22Rv1 (cell line): ENCODE data around the gene CDH12.
"Not testable (repeated sequence)": the region's sequence is repeated elsewhere in the genome, so short reads cannot be mapped to it uniquely, and the experiment has no call there.

Experiments used
- H3K27ac ChIP-seq: fragments of 450-650 bp; 2 replicates; pipeline ENCODE4 v1.5.1; 2017
- ZFX ChIP-seq: fragments of 450-650 bp; IDR thresholded peaks from 2 replicates; pipeline ENCODE4 v1.6.1; 2017; ENCODE audit warnings: antibody characterized with exemption, borderline replicate concordance
- TF ChIP-seq, protein P1 (sequence below): fragments of 450-650 bp; IDR thresholded peaks from 2 replicates; pipeline ENCODE4 v1.5.1; 2017; ENCODE audit warnings: mild to moderate bottlenecking

Gene CDH12

DNA sequence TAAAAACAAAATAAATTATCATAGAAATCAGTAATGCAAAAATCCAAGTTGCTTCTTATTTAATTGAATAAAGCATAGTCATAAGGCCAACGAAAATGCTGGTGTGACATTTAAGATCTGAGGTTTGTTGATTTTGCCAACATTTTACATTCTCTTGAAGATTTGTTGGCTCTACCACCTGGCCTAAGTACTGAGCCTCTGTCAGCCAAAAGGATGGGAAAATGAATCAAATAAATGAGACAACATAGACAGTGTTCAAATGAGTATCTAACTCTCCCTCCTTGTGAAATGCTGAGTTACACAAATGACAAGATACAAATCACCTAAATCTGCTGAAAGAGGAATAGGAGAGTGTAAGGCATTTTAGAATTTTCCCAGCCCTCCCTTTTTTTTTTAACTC lies 575.0 kb downstream of the CDH12 start:
- H3K27ac ChIP-seq, result no peak overlapping the region
- TF ChIP-seq, protein P1, sequence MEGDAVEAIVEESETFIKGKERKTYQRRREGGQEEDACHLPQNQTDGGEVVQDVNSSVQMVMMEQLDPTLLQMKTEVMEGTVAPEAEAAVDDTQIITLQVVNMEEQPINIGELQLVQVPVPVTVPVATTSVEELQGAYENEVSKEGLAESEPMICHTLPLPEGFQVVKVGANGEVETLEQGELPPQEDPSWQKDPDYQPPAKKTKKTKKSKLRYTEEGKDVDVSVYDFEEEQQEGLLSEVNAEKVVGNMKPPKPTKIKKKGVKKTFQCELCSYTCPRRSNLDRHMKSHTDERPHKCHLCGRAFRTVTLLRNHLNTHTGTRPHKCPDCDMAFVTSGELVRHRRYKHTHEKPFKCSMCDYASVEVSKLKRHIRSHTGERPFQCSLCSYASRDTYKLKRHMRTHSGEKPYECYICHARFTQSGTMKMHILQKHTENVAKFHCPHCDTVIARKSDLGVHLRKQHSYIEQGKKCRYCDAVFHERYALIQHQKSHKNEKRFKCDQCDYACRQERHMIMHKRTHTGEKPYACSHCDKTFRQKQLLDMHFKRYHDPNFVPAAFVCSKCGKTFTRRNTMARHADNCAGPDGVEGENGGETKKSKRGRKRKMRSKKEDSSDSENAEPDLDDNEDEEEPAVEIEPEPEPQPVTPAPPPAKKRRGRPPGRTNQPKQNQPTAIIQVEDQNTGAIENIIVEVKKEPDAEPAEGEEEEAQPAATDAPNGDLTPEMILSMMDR, result no peak
- TF ChIP-seq ZFX, result no peak

DNA sequence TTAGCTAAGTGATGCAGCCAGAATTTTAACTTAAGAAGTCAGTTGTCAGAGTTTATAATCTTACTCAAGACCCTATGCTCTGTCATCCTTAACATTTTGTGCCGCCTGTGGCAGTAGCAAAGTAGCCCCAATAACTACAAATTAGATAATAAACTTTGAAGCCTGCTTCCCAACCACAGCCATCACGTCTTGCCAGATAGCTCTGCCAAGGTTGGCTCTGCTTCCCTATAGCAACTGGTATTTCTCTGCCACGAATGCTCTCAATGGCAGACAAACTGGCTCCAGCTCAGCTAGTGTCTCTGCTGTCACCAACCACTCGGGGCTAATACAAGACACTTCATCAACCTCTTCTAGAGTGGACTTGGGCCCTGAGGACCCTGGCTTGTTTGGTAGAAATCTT lies 576.1 kb downstream of the CDH12 start:
- H3K27ac ChIP-seq, result no peak overlapping the region
- TF ChIP-seq, protein P1, result no peak
- TF ChIP-seq ZFX, result no peak

DNA sequence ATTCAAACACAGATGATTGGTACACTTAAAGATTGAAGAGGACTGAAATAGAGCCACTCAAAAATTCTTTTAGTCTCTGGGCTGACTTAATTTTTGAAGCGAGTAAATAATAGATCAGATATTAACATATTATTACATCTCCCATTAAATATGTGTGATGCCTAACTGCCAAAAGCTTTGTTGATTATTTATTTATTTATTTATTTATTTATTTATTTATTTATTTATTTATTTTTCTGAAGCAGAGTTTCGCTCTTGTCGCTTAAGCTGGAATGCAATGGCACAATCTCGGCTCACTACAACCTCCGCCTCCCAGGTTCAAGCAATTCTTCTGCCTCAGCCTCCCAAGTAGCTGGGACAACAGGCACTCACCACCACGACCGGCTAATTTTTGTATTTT lies 587.3 kb downstream of the CDH12 start:
- not testable (repeated sequence) for H3K27ac ChIP-seq

DNA sequence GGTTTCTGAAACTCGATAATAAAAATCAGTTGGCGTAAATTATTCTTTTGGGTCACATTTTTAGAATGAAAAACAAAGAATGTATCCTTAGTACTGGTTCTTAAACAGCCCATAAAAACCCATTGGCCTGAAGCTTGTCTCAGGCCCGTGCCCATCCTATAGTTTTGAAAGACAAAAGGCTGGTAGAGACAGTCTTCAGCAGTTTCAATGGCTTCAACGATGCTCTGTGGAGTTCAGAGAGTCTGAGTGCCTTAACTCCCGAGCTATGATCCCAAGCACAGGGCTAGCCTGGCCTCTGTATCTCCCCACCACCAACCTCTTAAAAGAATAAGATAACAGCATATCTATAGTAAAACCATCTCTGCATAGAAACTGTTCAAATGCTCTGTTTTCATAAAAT lies 595.0 kb downstream of the CDH12 start:
- TF ChIP-seq, protein P1, result no peak
- TF ChIP-seq ZFX, result no peak

DNA sequence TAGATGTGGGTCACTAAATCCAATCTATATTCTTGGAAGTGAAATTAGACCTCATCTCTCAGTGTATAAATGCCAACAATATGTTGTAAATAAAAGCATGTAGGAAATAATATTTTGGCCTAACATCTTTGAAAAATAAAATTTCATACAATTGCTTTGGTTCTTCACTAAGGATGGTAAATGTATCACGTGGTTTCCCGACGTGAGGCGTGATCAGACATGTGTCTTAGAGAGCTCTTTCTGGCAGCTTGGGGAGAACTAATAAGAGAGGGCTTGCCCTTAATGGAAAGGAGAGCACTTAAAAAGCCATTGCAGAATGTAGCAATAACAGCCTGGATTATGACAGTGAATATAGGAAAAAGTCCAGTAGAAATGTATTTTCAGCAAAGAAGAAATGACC lies 602.6 kb downstream of the CDH12 start:
- no peak for TF ChIP-seq ZFX
- TF ChIP-seq, protein P1, result no peak
- H3K27ac ChIP-seq, result no peak overlapping the region

More for the DNA sequence above, 595.0 kb downstream of the CDH12 start:
- no peak overlapping the region for H3K27ac ChIP-seq

DNA sequence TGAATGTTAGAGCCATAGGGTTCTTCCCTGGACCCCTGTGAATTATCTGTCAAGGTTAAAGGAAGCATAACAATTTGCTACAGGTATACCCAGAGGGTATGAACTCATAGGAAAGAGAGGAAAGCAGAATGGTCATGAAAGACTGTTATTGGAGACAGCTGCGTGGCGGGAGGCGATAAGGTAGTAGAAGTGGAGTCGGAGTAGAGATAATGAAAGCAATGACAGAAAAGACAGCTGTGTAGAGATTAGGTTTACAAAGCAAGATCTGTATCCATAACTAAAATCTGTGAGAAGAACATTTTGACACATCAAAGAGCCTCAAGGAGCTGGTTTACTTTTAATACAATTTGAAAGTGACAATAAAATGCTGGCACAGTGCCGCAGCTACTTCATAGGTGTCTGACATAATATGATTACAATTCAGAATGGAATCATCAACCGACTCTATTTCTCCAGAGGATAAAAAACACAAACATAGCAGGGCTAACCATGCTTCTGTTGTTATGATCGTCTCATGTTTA lies 603.9 kb downstream of the CDH12 start:
- H3K27ac ChIP-seq, result no peak overlapping the region
- no peak for TF ChIP-seq ZFX
- TF ChIP-seq, protein P1, result no peak

DNA sequence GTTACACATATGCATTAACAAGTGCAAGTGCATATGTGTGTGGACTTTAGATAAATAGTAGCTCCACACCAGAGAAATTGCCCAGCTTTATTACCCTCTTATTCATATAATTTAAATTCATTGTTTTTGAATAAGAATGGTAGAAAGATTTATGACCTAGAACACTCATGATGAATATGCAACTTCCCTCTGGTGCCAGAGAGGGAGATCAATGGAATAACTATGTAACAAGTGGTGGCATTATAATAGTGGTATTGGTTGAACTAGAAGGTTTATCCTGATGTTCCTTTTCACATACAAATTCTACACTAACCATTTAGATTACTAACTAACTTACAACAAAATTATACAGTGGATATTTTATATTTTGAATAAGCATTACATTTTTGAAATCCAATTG lies 607.4 kb downstream of the CDH12 start:
- no peak for TF ChIP-seq ZFX
- TF ChIP-seq, protein P1, result no peak
- H3K27ac ChIP-seq, result no peak overlapping the region

DNA sequence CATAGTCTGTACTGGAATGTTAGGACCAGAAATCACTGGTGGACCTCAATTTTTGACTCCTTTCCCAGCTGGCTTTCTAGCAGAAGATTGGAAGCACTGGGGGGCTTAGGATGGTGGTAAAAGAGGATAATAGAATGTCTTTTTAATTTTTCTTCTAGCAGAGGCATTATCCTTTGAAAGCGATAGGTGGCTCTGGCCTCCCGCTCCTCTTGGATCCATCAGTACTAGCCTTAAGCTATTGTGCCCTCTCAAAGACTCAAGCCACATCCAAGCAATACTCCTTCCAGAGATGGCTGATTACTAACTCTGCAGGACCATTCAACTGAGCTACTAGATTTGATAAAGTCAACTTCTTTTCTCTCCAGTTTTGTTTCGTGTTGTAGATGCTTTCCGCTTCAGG lies 610.6 kb downstream of the CDH12 start:
- TF ChIP-seq ZFX, result no peak
- TF ChIP-seq, protein P1, result no peak
- H3K27ac ChIP-seq, result no peak overlapping the region
